GM23338 (cell line): ENCODE data around the gene CCDC86. TPM values are rescaled to one million over a fixed set of nuclear protein-coding genes. Genes with fewer than 3 reads are reported as not detected.

Experiments
- ATAC-seq: fragments of 200-7000 bp; cut with Tn5 transposase; 3 replicates; pipeline ENCODE4 v1.9.1; 2020
- DNase-seq: peaks from one replicate; pipeline ENCODE4 v3.0.0-alpha.2; 2015; ENCODE audit warnings: low spot score
- H2AFZ ChIP-seq: fragments of 200-600 bp; sonication (generic); 2 replicates; pipeline ENCODE4 v1.8.0; 2016; ENCODE audit warnings: antibody characterized with exemption, mild to moderate bottlenecking, moderate library complexity
- H3F3A ChIP-seq: fragments of 200-600 bp; sonication (generic); replicated peaks from 2 replicates; pipeline ENCODE4 v1.8.0; 2017; ENCODE audit warnings: antibody characterized with exemption, mixed run types, low read depth
- H3K27ac ChIP-seq: fragments of 200-600 bp; sonication (generic); 2 replicates; pipeline ENCODE4 v1.6.1; 2016; ENCODE audit warnings: low read depth
- H3K27me3 ChIP-seq: fragments of 200-600 bp; sonication (generic); 2 replicates; pipeline ENCODE4 v1.8.0; 2016; ENCODE audit warnings: mild to moderate bottlenecking, mixed run types, moderate library complexity; ENCODE audit not compliant: insufficient read depth
- H3K36me3 ChIP-seq: fragments of 200-600 bp; sonication (generic); 2 replicates; pipeline ENCODE4 v1.8.0; 2016; ENCODE audit warnings: mild to moderate bottlenecking; ENCODE audit not compliant: insufficient read depth
- H3K4me1 ChIP-seq: fragments of 200-600 bp; sonication (generic); 2 replicates; pipeline ENCODE4 v1.8.0; 2016; ENCODE audit warnings: mild to moderate bottlenecking, moderate library complexity; ENCODE audit not compliant: insufficient read depth
- H3K4me2 ChIP-seq: fragments of 200-600 bp; sonication (generic); 2 replicates; pipeline ENCODE4 v1.7.1; 2017; ENCODE audit warnings: mixed run types
- H3K4me3 ChIP-seq: fragments of 200-600 bp; sonication (generic); 2 replicates; pipeline ENCODE4 v1.6.1; 2016; ENCODE audit warnings: mixed run types
- H3K79me2 ChIP-seq: fragments of 200-600 bp; sonication (generic); replicated peaks from 2 replicates; pipeline ENCODE4 v1.8.0; 2017; ENCODE audit warnings: mild to moderate bottlenecking; ENCODE audit not compliant: insufficient read depth
- H3K9me2 ChIP-seq: fragments of 200-600 bp; sonication (generic); 2 replicates; pipeline ENCODE4 v1.8.0; 2017; ENCODE audit not compliant: insufficient read depth
- H4K20me1 ChIP-seq: fragments of 200-600 bp; sonication (generic); replicated peaks from 2 replicates; pipeline ENCODE4 v1.8.0; 2017; ENCODE audit warnings: mild to moderate bottlenecking; ENCODE audit not compliant: insufficient read depth
- H3K27ac Mint-ChIP-seq: 2 replicates; pipeline ENCODE4 v1.8.0; 2020; ENCODE audit warnings: inconsistent platforms, mild to moderate bottlenecking, moderate library complexity, mixed read lengths
- H3K27me3 Mint-ChIP-seq: 3 replicates; pipeline ENCODE4 v1.8.0; 2022; ENCODE audit warnings: low read depth, mild to moderate bottlenecking, moderate library complexity, mixed read lengths, inconsistent platforms; ENCODE audit not compliant: insufficient read depth, poor library complexity
- H3K36me3 Mint-ChIP-seq: 3 replicates; pipeline ENCODE4 v1.8.0; 2021; ENCODE audit warnings: low read depth, mild to moderate bottlenecking, inconsistent platforms, moderate library complexity, mixed read lengths
- H3K4me1 Mint-ChIP-seq: 3 replicates; pipeline ENCODE4 v1.8.0; 2020; ENCODE audit warnings: mild to moderate bottlenecking, inconsistent platforms, mixed read lengths
- H3K4me3 Mint-ChIP-seq: 3 replicates; pipeline ENCODE4 v1.8.0; 2021; ENCODE audit warnings: moderate library complexity, mild to moderate bottlenecking, inconsistent platforms, mixed read lengths
- H3K9me3 Mint-ChIP-seq: 3 replicates; pipeline ENCODE4 v1.8.0; 2020; ENCODE audit warnings: moderate library complexity, mild to moderate bottlenecking, inconsistent platforms, mixed read lengths
- EZH2 ChIP-seq: fragments of 200-600 bp; sonication (generic); IDR thresholded peaks from one replicate; pipeline ENCODE4 v1.8.0; 2017; ENCODE audit warnings: antibody characterized with exemption, mild to moderate bottlenecking, low read depth; ENCODE audit not compliant: unreplicated experiment
- EZH2phosphoT487 ChIP-seq: fragments of 200-600 bp; sonication (generic); IDR thresholded peaks from one replicate; pipeline ENCODE4 v1.8.1; 2018; ENCODE audit warnings: antibody characterized with exemption; ENCODE audit not compliant: unreplicated experiment
- JUNB ChIP-seq: IDR thresholded peaks from one replicate; pipeline ENCODE4 v1.6.1; 2016; ENCODE audit warnings: antibody characterized with exemption; ENCODE audit not compliant: unreplicated experiment
- POLR2AphosphoS5 ChIP-seq: IDR thresholded peaks from 2 replicates; pipeline ENCODE4 v1.6.1; 2016; ENCODE audit warnings: antibody characterized with exemption, low read depth
- REST ChIP-seq: IDR thresholded peaks from one replicate; pipeline ENCODE4 v1.6.1; 2018; ENCODE audit warnings: antibody characterized with exemption; ENCODE audit not compliant: unreplicated experiment
- ZNF114 ChIP-seq: fragments of 250-450 bp; sonication (Bioruptor Pico); IDR thresholded peaks from 2 replicates; pipeline ENCODE4 v1.5.0; 2020; ENCODE audit warnings: mild to moderate bottlenecking, moderate library complexity
- ZNF331 ChIP-seq: fragments of 250-450 bp; sonication (Bioruptor Pico); IDR thresholded peaks from 2 replicates; pipeline ENCODE4 v1.5.0; 2020; ENCODE audit warnings: low read depth, mild to moderate bottlenecking, moderate library complexity
- polyA plus RNA-seq: library from polyadenylated mRNA; unstranded; fragments of >200 nt; fragmentation: Nextera tagmentation; extraction: Ambion mirVana; gene quantifications from 2 replicates; pipeline ENCODE4 v1.2.1, GENCODE V29; 2016
- total RNA-seq: library from RNA; depleted of rRNA; stranded (reverse); fragments of >200 nt; shearing (Covaris generic); gene quantifications from 2 replicates; pipeline ENCODE4 v1.2.3, GENCODE V29; 2014
- TF ChIP-seq, protein P1 (sequence below): fragments of 250-450 bp; sonication (Bioruptor Pico); IDR thresholded peaks from 2 replicates; pipeline ENCODE4 v1.5.0; 2020; ENCODE audit warnings: mild to moderate bottlenecking, moderate library complexity
- TF ChIP-seq, protein P2 (sequence below), 2 experiments: fragments of 200-600 bp in 1 of 2; sonication (generic) in 1 of 2; conservative IDR thresholded peaks; 2 replicates each; pipeline versions ENCODE4 v1.5.1 to v1.6.1; 2016 to 2017; ENCODE audit warnings: antibody characterized with exemption in 2 of 2, low read depth in 2 of 2, mild to moderate bottlenecking in 2 of 2, moderate library complexity in 1 of 2

The CCDC86 gene
- total and polyA plus RNA-seq, 2 experiments from 2014 or later, result 67.3 to 98.5 TPM

DNA sequence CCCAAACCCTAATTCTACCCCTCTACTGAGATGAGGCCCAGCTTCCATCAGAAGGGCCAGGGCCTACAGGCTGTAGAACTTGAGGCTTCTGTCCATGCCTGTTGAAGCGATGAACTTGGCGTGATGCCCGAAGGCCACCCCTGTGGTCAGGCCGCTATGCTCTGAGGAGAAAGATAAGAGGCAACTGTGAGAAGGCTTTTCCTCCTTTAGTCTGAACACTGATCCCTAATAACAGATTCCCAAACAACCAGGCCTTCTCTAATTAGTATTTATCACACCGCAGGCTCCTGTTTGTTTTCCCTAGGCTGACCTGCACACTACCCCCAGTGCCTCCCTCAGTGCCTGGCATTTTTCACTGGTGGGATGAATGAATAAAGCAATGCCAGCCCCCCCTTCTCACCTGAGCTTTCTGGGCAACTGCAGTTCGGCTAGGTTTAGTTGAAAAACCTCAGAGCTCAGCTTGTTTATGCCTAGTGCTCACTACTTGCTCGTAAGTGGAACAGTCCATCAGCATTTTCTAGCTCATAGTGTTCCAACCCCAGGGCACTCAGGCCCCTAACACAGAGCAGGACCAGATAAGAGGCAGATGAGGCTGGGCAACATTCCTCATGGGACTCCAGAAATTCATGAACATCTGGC, 49.3 kb downstream of the CCDC86 start (continued):
- TF ChIP-seq, protein P1, sequence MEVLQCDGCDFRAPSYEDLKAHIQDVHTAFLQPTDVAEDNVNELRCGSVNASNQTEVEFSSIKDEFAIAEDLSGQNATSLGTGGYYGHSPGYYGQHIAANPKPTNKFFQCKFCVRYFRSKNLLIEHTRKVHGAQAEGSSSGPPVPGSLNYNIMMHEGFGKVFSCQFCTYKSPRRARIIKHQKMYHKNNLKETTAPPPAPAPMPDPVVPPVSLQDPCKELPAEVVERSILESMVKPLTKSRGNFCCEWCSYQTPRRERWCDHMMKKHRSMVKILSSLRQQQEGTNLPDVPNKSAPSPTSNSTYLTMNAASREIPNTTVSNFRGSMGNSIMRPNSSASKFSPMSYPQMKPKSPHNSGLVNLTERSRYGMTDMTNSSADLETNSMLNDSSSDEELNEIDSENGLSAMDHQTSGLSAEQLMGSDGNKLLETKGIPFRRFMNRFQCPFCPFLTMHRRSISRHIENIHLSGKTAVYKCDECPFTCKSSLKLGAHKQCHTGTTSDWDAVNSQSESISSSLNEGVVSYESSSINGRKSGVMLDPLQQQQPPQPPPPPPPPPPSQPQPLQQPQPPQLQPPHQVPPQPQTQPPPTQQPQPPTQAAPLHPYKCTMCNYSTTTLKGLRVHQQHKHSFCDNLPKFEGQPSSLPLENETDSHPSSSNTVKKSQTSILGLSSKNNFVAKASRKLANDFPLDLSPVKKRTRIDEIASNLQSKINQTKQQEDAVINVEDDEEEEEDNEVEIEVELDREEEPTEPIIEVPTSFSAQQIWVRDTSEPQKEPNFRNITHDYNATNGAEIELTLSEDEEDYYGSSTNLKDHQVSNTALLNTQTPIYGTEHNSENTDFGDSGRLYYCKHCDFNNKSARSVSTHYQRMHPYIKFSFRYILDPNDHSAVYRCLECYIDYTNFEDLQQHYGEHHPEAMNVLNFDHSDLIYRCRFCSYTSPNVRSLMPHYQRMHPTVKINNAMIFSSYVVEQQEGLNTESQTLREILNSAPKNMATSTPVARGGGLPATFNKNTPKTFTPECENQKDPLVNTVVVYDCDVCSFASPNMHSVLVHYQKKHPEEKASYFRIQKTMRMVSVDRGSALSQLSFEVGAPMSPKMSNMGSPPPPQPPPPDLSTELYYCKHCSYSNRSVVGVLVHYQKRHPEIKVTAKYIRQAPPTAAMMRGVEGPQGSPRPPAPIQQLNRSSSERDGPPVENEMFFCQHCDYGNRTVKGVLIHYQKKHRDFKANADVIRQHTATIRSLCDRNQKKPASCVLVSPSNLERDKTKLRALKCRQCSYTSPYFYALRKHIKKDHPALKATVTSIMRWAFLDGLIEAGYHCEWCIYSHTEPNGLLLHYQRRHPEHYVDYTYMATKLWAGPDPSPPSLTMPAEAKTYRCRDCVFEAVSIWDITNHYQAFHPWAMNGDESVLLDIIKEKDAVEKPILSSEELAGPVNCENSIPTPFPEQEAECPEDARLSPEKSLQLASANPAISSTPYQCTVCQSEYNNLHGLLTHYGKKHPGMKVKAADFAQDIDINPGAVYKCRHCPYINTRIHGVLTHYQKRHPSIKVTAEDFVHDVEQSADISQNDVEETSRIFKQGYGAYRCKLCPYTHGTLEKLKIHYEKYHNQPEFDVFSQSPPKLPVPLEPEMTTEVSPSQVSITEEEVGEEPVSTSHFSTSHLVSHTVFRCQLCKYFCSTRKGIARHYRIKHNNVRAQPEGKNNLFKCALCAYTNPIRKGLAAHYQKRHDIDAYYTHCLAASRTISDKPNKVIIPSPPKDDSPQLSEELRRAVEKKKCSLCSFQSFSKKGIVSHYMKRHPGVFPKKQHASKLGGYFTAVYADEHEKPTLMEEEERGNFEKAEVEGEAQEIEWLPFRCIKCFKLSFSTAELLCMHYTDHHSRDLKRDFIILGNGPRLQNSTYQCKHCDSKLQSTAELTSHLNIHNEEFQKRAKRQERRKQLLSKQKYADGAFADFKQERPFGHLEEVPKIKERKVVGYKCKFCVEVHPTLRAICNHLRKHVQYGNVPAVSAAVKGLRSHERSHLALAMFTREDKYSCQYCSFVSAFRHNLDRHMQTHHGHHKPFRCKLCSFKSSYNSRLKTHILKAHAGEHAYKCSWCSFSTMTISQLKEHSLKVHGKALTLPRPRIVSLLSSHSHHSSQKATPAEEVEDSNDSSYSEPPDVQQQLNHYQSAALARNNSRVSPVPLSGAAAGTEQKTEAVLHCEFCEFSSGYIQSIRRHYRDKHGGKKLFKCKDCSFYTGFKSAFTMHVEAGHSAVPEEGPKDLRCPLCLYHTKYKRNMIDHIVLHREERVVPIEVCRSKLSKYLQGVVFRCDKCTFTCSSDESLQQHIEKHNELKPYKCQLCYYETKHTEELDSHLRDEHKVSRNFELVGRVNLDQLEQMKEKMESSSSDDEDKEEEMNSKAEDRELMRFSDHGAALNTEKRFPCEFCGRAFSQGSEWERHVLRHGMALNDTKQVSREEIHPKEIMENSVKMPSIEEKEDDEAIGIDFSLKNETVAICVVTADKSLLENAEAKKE (CRISPR knock-in tag), result no peak
- TF ChIP-seq EZH2, result no peak

GRCh38 chr11:60895687-60896086, 53.8 kb downstream of the CCDC86 start:
- H3K9me3 Mint-ChIP-seq, result no peaks in the 10 kb centered on the region
- Histone ChIP-seq H3F3A (no peaks in the 10 kb centered on the region), H3K36me3 (peaks cover 52% of the 10 kb centered on the region)

DNA sequence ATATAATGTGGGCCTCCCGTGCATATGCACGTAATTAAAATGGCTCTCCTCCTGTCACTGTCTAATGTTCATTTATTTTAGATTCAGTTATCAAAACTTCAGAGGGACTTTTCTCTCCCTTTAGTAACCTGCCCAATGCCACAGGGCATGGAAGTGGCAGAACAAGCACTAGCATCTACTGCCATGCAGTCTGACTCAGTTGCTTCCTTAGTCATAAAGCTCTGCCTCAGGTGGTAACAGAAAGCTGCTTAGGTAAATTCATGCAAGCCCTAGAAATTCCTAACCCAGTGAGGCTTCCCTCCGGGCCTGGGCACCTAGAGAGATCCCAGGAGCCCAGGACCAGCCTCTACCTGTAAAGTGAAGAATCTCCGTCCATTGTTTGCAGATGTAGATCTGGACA, 55.6 kb downstream of the CCDC86 start:
- DNase-seq (no peak), ATAC-seq (no peak)
- Histone ChIP-seq H3K36me3 (peaks cover 61% of the 10 kb centered on the region), H3K27me3 (no peaks in the 10 kb centered on the region), H4K20me1 (peaks cover 20% of the 10 kb centered on the region), H3K4me3 (no peak overlapping the region), H3K4me1 (no peaks in the 10 kb centered on the region), H3F3A (no peaks in the 10 kb centered on the region), H3K4me2 (no peak overlapping the region), H3K9me2 (no peaks in the 10 kb centered on the region), H2AFZ (no peak overlapping the region), H3K79me2 (0 out of 2 replicates have a peak, but pooled peaks cover 2% of the 10 kb centered on the region), H3K27ac (no peak overlapping the region)
- Mint-ChIP-seq H3K4me1 (no peaks in the 10 kb centered on the region), H3K4me3 (no peak overlapping the region), H3K9me3 (no peaks in the 10 kb centered on the region), H3K36me3 (peaks cover 94% of the 10 kb centered on the region), H3K27ac (no peak overlapping the region), H3K27me3 (peaks cover 5% of the 10 kb centered on the region)
- no peak for TF ChIP-seq ZNF114
- TF ChIP-seq, protein P2, sequence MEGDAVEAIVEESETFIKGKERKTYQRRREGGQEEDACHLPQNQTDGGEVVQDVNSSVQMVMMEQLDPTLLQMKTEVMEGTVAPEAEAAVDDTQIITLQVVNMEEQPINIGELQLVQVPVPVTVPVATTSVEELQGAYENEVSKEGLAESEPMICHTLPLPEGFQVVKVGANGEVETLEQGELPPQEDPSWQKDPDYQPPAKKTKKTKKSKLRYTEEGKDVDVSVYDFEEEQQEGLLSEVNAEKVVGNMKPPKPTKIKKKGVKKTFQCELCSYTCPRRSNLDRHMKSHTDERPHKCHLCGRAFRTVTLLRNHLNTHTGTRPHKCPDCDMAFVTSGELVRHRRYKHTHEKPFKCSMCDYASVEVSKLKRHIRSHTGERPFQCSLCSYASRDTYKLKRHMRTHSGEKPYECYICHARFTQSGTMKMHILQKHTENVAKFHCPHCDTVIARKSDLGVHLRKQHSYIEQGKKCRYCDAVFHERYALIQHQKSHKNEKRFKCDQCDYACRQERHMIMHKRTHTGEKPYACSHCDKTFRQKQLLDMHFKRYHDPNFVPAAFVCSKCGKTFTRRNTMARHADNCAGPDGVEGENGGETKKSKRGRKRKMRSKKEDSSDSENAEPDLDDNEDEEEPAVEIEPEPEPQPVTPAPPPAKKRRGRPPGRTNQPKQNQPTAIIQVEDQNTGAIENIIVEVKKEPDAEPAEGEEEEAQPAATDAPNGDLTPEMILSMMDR (conservative IDR thresholded peaks at IDR 0.05; ENCODE audit: low read depth in 2 of 2), result no peak
- TF ChIP-seq REST, result no peak
- TF ChIP-seq POLR2AphosphoS5, result no peak
- no peak for TF ChIP-seq JUNB
- no peak for TF ChIP-seq ZNF331 (CRISPR knock-in tag)

More at GRCh38 chr11:60895687-60896086, 53.8 kb downstream of the CCDC86 start:
- H3K9me2 ChIP-seq, result no peaks in the 10 kb centered on the region
- H3K4me1 ChIP-seq, result no peaks in the 10 kb centered on the region
- no peak overlapping the region for H3K27ac ChIP-seq
- H3K79me2 ChIP-seq, result no peaks in the 10 kb centered on the region
- no peaks in the 10 kb centered on the region for H3K27me3 ChIP-seq
- no peak overlapping the region for H3K4me3 Mint-ChIP-seq
- no peak overlapping the region for H3K4me2 ChIP-seq
- no peaks in the 10 kb centered on the region for H3K4me1 Mint-ChIP-seq
- peaks cover 75% of the 10 kb centered on the region for H3K36me3 Mint-ChIP-seq
- peaks cover 16% of the 10 kb centered on the region for H4K20me1 ChIP-seq
- TF ChIP-seq EZH2phosphoT487, result no peak
- no peak for TF ChIP-seq POLR2AphosphoS5
- H3K4me3 ChIP-seq, result no peak overlapping the region
- H2AFZ ChIP-seq, result no peak overlapping the region
- H3K27ac Mint-ChIP-seq, result no peak overlapping the region
- peaks cover 5% of the 10 kb centered on the region for H3K27me3 Mint-ChIP-seq
- DNase-seq (no peak), ATAC-seq (no peak)
